A549 (cell line): ENCODE measurements around the gene DNAJC10. TPM values are rescaled to one million over a fixed set of nuclear protein-coding genes. Genes with fewer than 3 reads are reported as not detected.
A peak's percentile ranks its signal among the peaks of the same experiment; 100 is the strongest.

Experiments used
- ATAC-seq, 2 experiments: fragments of 200-7000 bp in 1 of 2; fragments of >200 bp in 1 of 2; cut with Nextera tagmentation in 1 of 2; cut with Tn5 transposase in 1 of 2; 3 replicates each; pipeline versions ENCODE4 v1.8.0 to v1.9.1; 2018 to 2020; ENCODE audit warnings: mild to moderate bottlenecking in 1 of 2, moderate library complexity in 1 of 2
- CTCF ChIA-PET: fragments of 300-600 bp; sonication (Branson Sonifier 250); formaldehyde crosslinking; extraction: SDS; loops from one replicate; lab custom pipeline; 2021; ENCODE audit warnings: antibody characterized with exemption, inconsistent platforms; lab: Yijun Ruan, JAX
- POLR2A ChIA-PET: fragments of 350-600 bp; formaldehyde crosslinking; extraction: SDS; loops from one replicate; lab custom pipeline; 2021; ENCODE audit warnings: antibody characterized with exemption, inconsistent platforms; lab: Yijun Ruan, JAX
- DNase-seq, 2 experiments: peaks; one replicate each; pipeline versions ENCODE4 v3.0.0 to v3.0.0-alpha.2; 2011 to 2016; ENCODE audit warnings: low read depth in 1 of 2, low spot score in 1 of 2
- FAIRE-seq: peaks from 2 replicates; lab custom pipeline; 2011; peaks lifted over from hg19 to GRCh38; lab: Jason Lieb, UNC
- H3K27ac ChIP-seq, 2 experiments: fragments of >200 bp; sonication (Bioruptor Twin); formaldehyde crosslinking; 3 replicates each; pipeline ENCODE4 v1.5.1; 2016 to 2017
- H3K4me1 ChIP-seq: fragments of >200 bp; sonication (Bioruptor Twin); formaldehyde crosslinking; 3 replicates; pipeline ENCODE4 v1.6.1; 2016
- H3K4me2 ChIP-seq: fragments of >200 bp; sonication (Bioruptor Twin); formaldehyde crosslinking; 3 replicates; pipeline ENCODE4 v1.6.1; 2016
- H3K4me3 ChIP-seq: fragments of >200 bp; sonication (Bioruptor Twin); formaldehyde crosslinking; 3 replicates; pipeline ENCODE4 v1.5.1; 2016
- H3K9me3 ChIP-seq: fragments of >200 bp; sonication (Bioruptor Twin); formaldehyde crosslinking; 3 replicates; pipeline ENCODE4 v1.6.1; 2016
- ATOH8 ChIP-seq: fragments of 250-450 bp; sonication (Bioruptor Pico); IDR thresholded peaks from 2 replicates; pipeline ENCODE4 v1.5.0; 2020; ENCODE audit warnings: low read depth, mild to moderate bottlenecking, moderate library complexity
- BHLHE40 ChIP-seq: IDR thresholded peaks from 2 replicates; pipeline ENCODE4 v1.6.1; 2012; ENCODE audit warnings: low read depth, low read length, inconsistent platforms
- CHD2 ChIP-seq: fragments of 150-350 bp; IDR thresholded peaks from 2 replicates; pipeline ENCODE4 v1.6.1; 2014; ENCODE audit warnings: low read length; ENCODE audit not compliant: partially characterized antibody
- E2F6 ChIP-seq: IDR thresholded peaks from 2 replicates; pipeline ENCODE4 v1.6.1; 2012; ENCODE audit warnings: low read depth, borderline replicate concordance
- EHF ChIP-seq: fragments of 250-450 bp; sonication (Bioruptor Pico); IDR thresholded peaks from 2 replicates; pipeline ENCODE4 v1.5.0; 2020; ENCODE audit warnings: mild to moderate bottlenecking
- EP300 ChIP-seq, 2 experiments: fragments of >200 bp; sonication (Bioruptor Twin); formaldehyde crosslinking; IDR thresholded peaks; 2 replicates in 1 of 2; 3 replicates in 1 of 2; pipeline ENCODE4 v1.6.1; 2016 to 2017
- FOXS1 ChIP-seq: fragments of 250-450 bp; sonication (Bioruptor Pico); IDR thresholded peaks from 2 replicates; pipeline ENCODE4 v1.5.0; 2020; ENCODE audit warnings: mild to moderate bottlenecking, moderate library complexity
- GATA3 ChIP-seq: IDR thresholded peaks from 2 replicates; pipeline ENCODE4 v1.6.1; 2012; ENCODE audit warnings: borderline replicate concordance
- HOXA7 ChIP-seq: fragments of 250-450 bp; sonication (Bioruptor Pico); IDR thresholded peaks from 2 replicates; pipeline ENCODE4 v1.5.0; 2020; ENCODE audit warnings: mild to moderate bottlenecking, moderate library complexity
- KDM1A ChIP-seq: fragments of 200-600 bp; sonication (generic); IDR thresholded peaks from 2 replicates; pipeline ENCODE4 v1.6.1; 2016; ENCODE audit warnings: low read depth, mild to moderate bottlenecking
- KDM5A ChIP-seq: fragments of 200-600 bp; sonication (generic); IDR thresholded peaks from 2 replicates; pipeline ENCODE4 v1.6.1; 2016; ENCODE audit warnings: antibody characterized with exemption, mild to moderate bottlenecking
- MYC ChIP-seq: IDR thresholded peaks from 2 replicates; pipeline ENCODE4 v1.6.1; 2012; ENCODE audit warnings: mild to moderate bottlenecking, inconsistent platforms, low read length, improper control_type of control experiment, borderline replicate concordance
- NFE2L2 ChIP-seq: fragments of 150-350 bp; conservative IDR thresholded peaks from 2 replicates; pipeline ENCODE4 v1.6.1; 2014; ENCODE audit warnings: low read length
- NPAS2 ChIP-seq: fragments of 250-450 bp; sonication (Bioruptor Pico); IDR thresholded peaks from 2 replicates; pipeline ENCODE4 v1.8.0; 2022; ENCODE audit warnings: mild to moderate bottlenecking, moderate library complexity, borderline replicate concordance
- NR3C1 ChIP-seq: fragments of >200 bp; sonication (Bioruptor Twin); formaldehyde crosslinking; IDR thresholded peaks from 3 replicates; pipeline ENCODE4 v1.6.1; 2017
- RAD21 ChIP-seq, 2 experiments: fragments of >200 bp in 1 of 2; sonication (Bioruptor Twin) in 1 of 2; formaldehyde crosslinking in 1 of 2; IDR thresholded peaks in 1 of 2; conservative IDR thresholded peaks in 1 of 2; 2 replicates in 1 of 2; 3 replicates in 1 of 2; pipeline ENCODE4 v1.6.1; 2012 to 2018; ENCODE audit warnings: inconsistent platforms in 1 of 2
- RARB ChIP-seq: fragments of 250-450 bp; sonication (Bioruptor Pico); IDR thresholded peaks from 2 replicates; pipeline ENCODE4 v1.8.0; 2021; ENCODE audit warnings: mild to moderate bottlenecking, moderate library complexity
- RCOR1 ChIP-seq: fragments of 150-350 bp; IDR thresholded peaks from 2 replicates; pipeline ENCODE4 v1.6.1; 2014; ENCODE audit warnings: antibody characterized with exemption, low read length, low read depth
- REST ChIP-seq: fragments of 200-600 bp; sonication (generic); IDR thresholded peaks from 2 replicates; pipeline ENCODE4 v1.6.1; 2016; ENCODE audit warnings: antibody characterized with exemption, mild to moderate bottlenecking, moderate library complexity
- RNF2 ChIP-seq: fragments of 200-600 bp; sonication (generic); IDR thresholded peaks from 2 replicates; pipeline ENCODE4 v1.6.1; 2016; ENCODE audit warnings: low read depth, mild to moderate bottlenecking, antibody characterized with exemption, moderate library complexity, borderline replicate concordance
- SMC3 ChIP-seq: fragments of >200 bp; sonication (Bioruptor Twin); formaldehyde crosslinking; IDR thresholded peaks from 3 replicates; pipeline ENCODE4 v1.6.1; 2018; ENCODE audit warnings: inconsistent platforms
- ZFP36 ChIP-seq: fragments of 450-650 bp; IDR thresholded peaks from 2 replicates; pipeline ENCODE4 v1.6.1; 2014; ENCODE audit warnings: borderline replicate concordance; ENCODE audit not compliant: partially characterized antibody
- ZNF302 ChIP-seq: fragments of 250-450 bp; sonication (Bioruptor Pico); IDR thresholded peaks from 2 replicates; pipeline ENCODE4 v1.9.0; 2021; ENCODE audit warnings: inconsistent platforms, mild to moderate bottlenecking, moderate library complexity
- ZSCAN20 ChIP-seq: fragments of 250-450 bp; sonication (Bioruptor Pico); IDR thresholded peaks from 2 replicates; pipeline ENCODE4 v1.8.0; 2022; ENCODE audit warnings: mild to moderate bottlenecking, moderate library complexity
- WGBS: methylation state at CpG from one replicate; pipeline ENCODE4 v1.1.6; 2017; ENCODE audit errors: missing lambda C conversion rate; 5-methylcytosine and 5-hydroxymethylcytosine counted together
- polyA plus RNA-seq, 4 experiments: library from polyadenylated mRNA; depleted of rRNA in 3 of 4; stranded (reverse); fragments of >200 nt; fragmentation: RNase III in 1 of 4; extraction: RNeasy Plus Mini Kit Qiagen cat#74134 plus additional on column Dnase treatment in 1 of 4; gene quantifications; 2 replicates in 3 of 4; 3 replicates in 1 of 4; pipeline ENCODE4 v1.2.3, GENCODE V29; 2011 to 2017

Gene DNAJC10
- polyA plus RNA-seq, 2 of the 4 experiments (the other 2 are of a cell fraction) = 64.1 to 126 TPM

GRCh38 chr2:182726473-182726872, 10.4 kb downstream of the DNAJC10 start:
- Histone ChIP-seq H3K4me1 (no peaks in the 10 kb centered on the region), H3K27ac (no peak overlapping the region)
- TF ChIP-seq NFE2L2 (peak; percentile 39; the same call in 1 of the 2 replicates), RAD21 (conservative IDR thresholded peaks at IDR 0.05 in 1 of 2, IDR thresholded peaks at IDR 0.05 in 1 of 2) (no peak)
- TF ChIP-seq, all 56 proteins: peak for 1
- H3K4me2 ChIP-seq = no peak overlapping the region
- FAIRE-seq (no peak), ATAC-seq (no peak), DNase-seq (no peak)
- ChIA-PET CTCF (no interaction called here), POLR2A (no interaction called here)
- no peaks in the 10 kb centered on the region for H3K9me3 ChIP-seq
- WGBS = 96% methylated on average over 3 of the region's 3 CpGs
- no peak overlapping the region for H3K4me3 ChIP-seq

- POLR2A ChIA-PET = interaction anchor here (1.2 kb wide), 1 partner anchor 12 kb away, joined by 3 read pairs; no protein-coding TSS in a partner anchor
Measured at GRCh38 chr2:182728014-182728413, 12.0 kb downstream of the DNAJC10 start.

GRCh38 chr2:182729710-182730339, 13.8 kb downstream of the DNAJC10 start:
- WGBS = 95% methylated on average over 2 of the region's 2 CpGs
- Histone ChIP-seq H3K4me1 (no peaks in the 10 kb centered on the region), H3K9me3 (no peaks in the 10 kb centered on the region), H3K4me2 (no peak overlapping the region), H3K27ac (no peak overlapping the region), H3K4me3 (no peak overlapping the region)
- no peak for TF ChIP-seq ZNF302
- TF ChIP-seq BHLHE40 = no peak
- TF ChIP-seq REST = no peak
- no peak for TF ChIP-seq ATOH8 (CRISPR knock-in tag)
- TF ChIP-seq ZSCAN20 (CRISPR knock-in tag) = no peak
- TF ChIP-seq RCOR1 = no peak
- no peak for TF ChIP-seq RARB (CRISPR knock-in tag)
- no peak for TF ChIP-seq GATA3
- no peak for TF ChIP-seq NFE2L2
- no peak for TF ChIP-seq MYC
- TF ChIP-seq ZFP36 = no peak
- no peak for TF ChIP-seq KDM5A
- no peak for TF ChIP-seq EP300 (IDR thresholded peaks at IDR 0.05)
- no peak for TF ChIP-seq NR3C1
- no peak for TF ChIP-seq SMC3
- POLR2A ChIA-PET = interaction anchor here (1.4 kb wide), 1 partner anchor 13 kb away, joined by 3 read pairs; no protein-coding TSS in a partner anchor
- DNase-seq = no peak
- FAIRE-seq = no peak
- ATAC-seq = no peak
- CTCF ChIA-PET = no interaction called here

More at GRCh38 chr2:182728014-182728413, 12.0 kb downstream of the DNAJC10 start:
- Histone ChIP-seq H3K27ac (no peak overlapping the region), H3K4me1 (no peaks in the 10 kb centered on the region), H3K4me3 (no peak overlapping the region), H3K4me2 (no peak overlapping the region), H3K9me3 (no peaks in the 10 kb centered on the region)
- ATAC-seq = no peak
- CTCF ChIA-PET = no interaction called here
- TF ChIP-seq KDM1A (no peak), FOXS1 (CRISPR knock-in tag) (no peak), NFE2L2 (no peak), RNF2 (no peak), NPAS2 (no peak), EP300 (IDR thresholded peaks at IDR 0.05) (no peak), EHF (CRISPR knock-in tag) (no peak), E2F6 (no peak), HOXA7 (CRISPR knock-in tag) (no peak), CHD2 (no peak), SMC3 (no peak), NR3C1 (no peak)
- FAIRE-seq = no peak
- DNase-seq = no peak
- 86% methylated on average over 4 of the region's 4 CpGs for WGBS
